Neural progenitor cell (in vitro differentiated cells): ENCODE results near the gene PRND. TPM values are rescaled to one million over a fixed set of nuclear protein-coding genes. Genes with fewer than 3 reads are reported as not detected.

Source experiments
- DNase-seq: peaks from one replicate; pipeline ENCODE4 v3.0.0-alpha.2; 2016; ENCODE audit warnings: low spot score
- H2AFZ ChIP-seq: fragments of 200-600 bp; sonication (generic); replicated peaks from 2 replicates; pipeline ENCODE4 v1.6.1; 2016; ENCODE audit warnings: antibody characterized with exemption
- H3F3A ChIP-seq: fragments of 200-600 bp; sonication (generic); 2 replicates; pipeline ENCODE4 v1.6.1; 2016; ENCODE audit warnings: antibody characterized with exemption, low read depth
- H3K27ac ChIP-seq: fragments of 200-600 bp; sonication (generic); 2 replicates; pipeline ENCODE4 v1.5.1; 2016; ENCODE audit warnings: mild to moderate bottlenecking
- H3K27me3 ChIP-seq: fragments of 200-600 bp; sonication (generic); 2 replicates; pipeline ENCODE4 v1.6.1; 2016; ENCODE audit warnings: mild to moderate bottlenecking, moderate library complexity
- H3K36me3 ChIP-seq: fragments of 200-600 bp; sonication (generic); 2 replicates; pipeline ENCODE4 v1.5.1; 2016
- H3K4me1 ChIP-seq: fragments of 200-600 bp; sonication (generic); 2 replicates; pipeline ENCODE4 v1.6.1; 2016; ENCODE audit warnings: mixed run types
- H3K4me2 ChIP-seq: fragments of 200-600 bp; sonication (generic); 2 replicates; pipeline ENCODE4 v1.6.1; 2016
- H3K4me3 ChIP-seq: fragments of 200-600 bp; sonication (generic); 2 replicates; pipeline ENCODE4 v1.5.1; 2016
- H3K79me2 ChIP-seq: fragments of 200-600 bp; sonication (generic); 2 replicates; pipeline ENCODE4 v1.6.1; 2016; ENCODE audit warnings: low read depth
- H3K9ac ChIP-seq: fragments of 200-600 bp; sonication (generic); 2 replicates; pipeline ENCODE4 v1.6.1; 2016
- H3K9me3 ChIP-seq: fragments of 200-600 bp; sonication (generic); 2 replicates; pipeline ENCODE4 v1.5.1; 2016; ENCODE audit warnings: low read depth
- H4K20me1 ChIP-seq: fragments of 200-600 bp; sonication (generic); 2 replicates; pipeline ENCODE4 v1.6.1; 2016; ENCODE audit warnings: low read depth
- H3K27ac Mint-ChIP-seq: 3 replicates; pipeline ENCODE4 v1.8.0; 2021; ENCODE audit warnings: mixed read lengths
- H3K27me3 Mint-ChIP-seq: 2 replicates; pipeline ENCODE4 v1.8.0; 2022; ENCODE audit warnings: low read depth, mild to moderate bottlenecking, inconsistent platforms, moderate library complexity, mixed read lengths; ENCODE audit not compliant: insufficient read depth
- H3K36me3 Mint-ChIP-seq: 3 replicates; pipeline ENCODE4 v1.8.0; 2021; ENCODE audit warnings: mixed read lengths
- H3K4me1 Mint-ChIP-seq: 3 replicates; pipeline ENCODE4 v1.8.0; 2021; ENCODE audit warnings: mixed read lengths
- H3K4me3 Mint-ChIP-seq: 3 replicates; pipeline ENCODE4 v1.8.0; 2021; ENCODE audit warnings: mild to moderate bottlenecking, moderate library complexity, mixed read lengths
- H3K9me3 Mint-ChIP-seq: 3 replicates; pipeline ENCODE4 v1.8.0; 2020; ENCODE audit warnings: mixed read lengths
- CTCF ChIP-seq: fragments of 200-600 bp; sonication (generic); IDR thresholded peaks from 2 replicates; pipeline ENCODE4 v1.5.1; 2017; ENCODE audit warnings: antibody characterized with exemption, mild to moderate bottlenecking
- EZH2 ChIP-seq: fragments of 200-600 bp; sonication (generic); IDR thresholded peaks from 2 replicates; pipeline ENCODE4 v1.6.1; 2017; ENCODE audit warnings: antibody characterized with exemption, mild to moderate bottlenecking, moderate library complexity
- EZH2phosphoT487 ChIP-seq: fragments of 200-600 bp; sonication (generic); IDR thresholded peaks from 2 replicates; pipeline ENCODE4 v1.6.1; 2017; ENCODE audit warnings: antibody characterized with exemption
- total RNA-seq: library from RNA; depleted of rRNA; stranded (reverse); fragments of >200 nt; gene quantifications from 2 replicates; pipeline ENCODE4 v1.2.3, GENCODE V29; 2015; ENCODE audit warnings: low replicate concordance

PRND gene
- total RNA-seq, 1 donor from 2014 or later = not detected

- Mint-ChIP-seq H3K4me1 (peaks cover 5% of the 10 kb centered on the region), H3K4me3 (no peak overlapping the region)
Observed at GRCh38 chr20:4730780-4731179, 9.1 kb downstream of the PRND start.

GRCh38 chr20:4736875-4737274 is 15.2 kb downstream of the PRND start:
- TF ChIP-seq CTCF (no peak), EZH2phosphoT487 (no peak), EZH2 (no peak)
- Histone ChIP-seq H3K9me3 (no peaks in the 10 kb centered on the region), H3K79me2 (no peaks in the 10 kb centered on the region), H3K9ac (no peak overlapping the region), H3K27ac (no peak overlapping the region), H4K20me1 (peaks cover 4% of the 10 kb centered on the region), H3K27me3 (no peaks in the 10 kb centered on the region), H3K4me1 (no peaks in the 10 kb centered on the region), H3F3A (no peaks in the 10 kb centered on the region), H2AFZ (no peak overlapping the region), H3K4me3 (no peak overlapping the region), H3K36me3 (no peaks in the 10 kb centered on the region), H3K4me2 (no peak overlapping the region)
- no peak for DNase-seq
- peaks cover 7% of the 10 kb centered on the region for H3K27me3 Mint-ChIP-seq
- H3K36me3 Mint-ChIP-seq = no peaks in the 10 kb centered on the region
- no peak overlapping the region for H3K27ac Mint-ChIP-seq
- no peak overlapping the region for H3K4me3 Mint-ChIP-seq
- H3K9me3 Mint-ChIP-seq = no peaks in the 10 kb centered on the region
- H3K4me1 Mint-ChIP-seq = no peaks in the 10 kb centered on the region

More at GRCh38 chr20:4730780-4731179, 9.1 kb downstream of the PRND start:
- H3K27me3 ChIP-seq = no peaks in the 10 kb centered on the region
- H3K9me3 ChIP-seq = no peaks in the 10 kb centered on the region
- H3F3A ChIP-seq = no peaks in the 10 kb centered on the region
- peak; percentile 25 for DNase-seq
- no peaks in the 10 kb centered on the region for H3K4me1 ChIP-seq
- no peaks in the 10 kb centered on the region for H3K9me3 Mint-ChIP-seq
- peaks cover 9% of the 10 kb centered on the region for H3K27me3 Mint-ChIP-seq
- H3K36me3 ChIP-seq = no peaks in the 10 kb centered on the region
- no peak overlapping the region for H3K4me3 ChIP-seq
- no peak overlapping the region for H3K27ac Mint-ChIP-seq
- no peaks in the 10 kb centered on the region for H3K79me2 ChIP-seq
- H3K27ac ChIP-seq = no peak overlapping the region
- H3K9ac ChIP-seq = no peak overlapping the region
- no peak overlapping the region for H2AFZ ChIP-seq
- TF ChIP-seq EZH2 = no peak
- H4K20me1 ChIP-seq = peaks cover 4% of the 10 kb centered on the region
- H3K4me2 ChIP-seq = no peak overlapping the region
- H3K36me3 Mint-ChIP-seq = no peaks in the 10 kb centered on the region

- H3K79me2 ChIP-seq = no peaks in the 10 kb centered on the region
Observed at GRCh38 chr20:4737857-4738627, 16.3 kb downstream of the PRND start.

More at GRCh38 chr20:4737857-4738627, 16.3 kb downstream of the PRND start:
- Histone ChIP-seq H3K9ac (no peak overlapping the region), H3K36me3 (no peaks in the 10 kb centered on the region), H3K4me2 (no peak overlapping the region), H3K4me1 (no peaks in the 10 kb centered on the region), H4K20me1 (peaks cover 4% of the 10 kb centered on the region), H2AFZ (no peak overlapping the region), H3K4me3 (no peak overlapping the region), H3F3A (no peaks in the 10 kb centered on the region), H3K27ac (no peak overlapping the region), H3K27me3 (no peaks in the 10 kb centered on the region), H3K9me3 (no peaks in the 10 kb centered on the region)
- Mint-ChIP-seq H3K4me1 (no peaks in the 10 kb centered on the region), H3K9me3 (no peaks in the 10 kb centered on the region), H3K4me3 (no peak overlapping the region), H3K36me3 (no peaks in the 10 kb centered on the region), H3K27ac (no peak overlapping the region), H3K27me3 (peaks cover 5% of the 10 kb centered on the region)
- no peak for TF ChIP-seq EZH2
- TF ChIP-seq CTCF = no peak
- no peak for TF ChIP-seq EZH2phosphoT487
- no peak for DNase-seq
